Measurements from ENCODE around the gene GDF7.

GDF7 gene

GRCh38 chr2:20675701-20676352 lies 8.9 kb downstream of the GDF7 start:
- DNase-seq = peak in 1 of 3 donors; percentile 15

- DNase-seq = no peak
These were observed 9.6 kb downstream of the GDF7 start for GRCh38 chr2:20676353-20677215.

- no peak for DNase-seq
These were observed 10.5 kb downstream of the GDF7 start for GRCh38 chr2:20677301-20678085.

- DNase-seq = no peak
These were observed 11.1 kb downstream of the GDF7 start for GRCh38 chr2:20678086-20678395.

GRCh38 chr2:20678780-20679179 lies 11.8 kb downstream of the GDF7 start:
- DNase-seq = no peak

GRCh38 chr2:20680744-20681375 lies 13.9 kb downstream of the GDF7 start:
- DNase-seq = no peak

GRCh38 chr2:20682167-20682920 lies 15.4 kb downstream of the GDF7 start:
- no peak for DNase-seq

GRCh38 chr2:20684581-20685063 lies 17.7 kb downstream of the GDF7 start:
- DNase-seq = no peak

- no peak for DNase-seq
These were observed 20.4 kb downstream of the GDF7 start for GRCh38 chr2:20687260-20687832.

- DNase-seq = no peak
These were observed 22.7 kb downstream of the GDF7 start for GRCh38 chr2:20689428-20690264.

GRCh38 chr2:20691076-20691734 lies 24.3 kb downstream of the GDF7 start:
- no peak for DNase-seq

- DNase-seq = no peak
These were observed 25.1 kb downstream of the GDF7 start for GRCh38 chr2:20692081-20692480.

GRCh38 chr2:20693317-20693716 lies 26.4 kb downstream of the GDF7 start:
- no peak for DNase-seq

GRCh38 chr2:20696366-20696765 lies 29.4 kb downstream of the GDF7 start:
- no peak for DNase-seq

GRCh38 chr2:20697322-20697934 lies 30.5 kb downstream of the GDF7 start:
- DNase-seq = no peak

GRCh38 chr2:20698916-20699613 lies 32.1 kb downstream of the GDF7 start:
- DNase-seq = peak; percentile 27 to 68 (median 51)

- no peak for DNase-seq
These were observed 35.6 kb downstream of the GDF7 start for GRCh38 chr2:20702563-20702962.

GRCh38 chr2:20704886-20705285 lies 37.9 kb downstream of the GDF7 start:
- DNase-seq = no peak

- no peak for DNase-seq
These were observed 39.3 kb downstream of the GDF7 start for GRCh38 chr2:20706217-20706616.
